ENCODE measurements around the gene KCNQ5.

DNA sequence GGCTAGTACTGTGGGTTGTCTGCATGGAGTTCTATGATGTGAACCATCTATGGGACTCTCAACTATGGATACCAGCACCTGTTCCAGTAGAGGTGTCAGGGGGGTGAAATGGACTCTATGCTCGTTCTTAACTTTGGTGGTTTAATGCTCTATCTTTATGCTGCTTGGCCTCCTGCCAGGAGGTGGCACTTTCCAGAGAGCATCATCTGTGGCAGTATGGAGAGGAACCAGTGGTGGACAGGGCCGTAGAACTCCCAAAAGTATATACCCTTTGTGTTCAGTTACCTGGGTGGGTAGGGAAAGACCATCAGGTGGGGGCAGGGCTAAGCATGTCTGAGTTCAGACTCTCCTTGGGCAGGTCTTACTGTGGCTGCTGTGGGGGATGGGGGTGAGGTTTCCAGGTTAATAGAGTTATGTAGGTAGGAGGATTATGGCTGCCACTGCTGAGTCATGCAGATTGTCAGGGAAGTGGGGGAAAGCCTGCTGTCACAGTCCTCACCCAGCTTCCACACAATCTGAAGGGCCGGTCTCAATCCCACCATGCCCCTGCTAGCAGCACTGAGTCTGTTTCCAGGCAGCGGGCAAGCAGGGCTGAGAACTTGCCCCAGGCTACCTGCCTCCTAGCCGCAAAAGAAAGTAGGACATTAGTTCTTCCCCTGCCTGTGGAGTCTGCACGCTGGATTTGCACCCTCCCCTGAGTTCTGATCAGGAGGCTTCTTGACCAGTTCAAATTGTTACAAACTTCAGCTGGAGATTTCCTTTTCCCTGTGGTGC is 284.0 kb downstream of the KCNQ5 start:
- no peak for TF ChIP-seq ZNF768 (tag by site-specific recombination; IDR thresholded peaks at IDR 0.05)
- TF ChIP-seq ZNF121 (tag by site-specific recombination; IDR thresholded peaks at IDR 0.05) = no peak
- TF ChIP-seq, protein P1, sequence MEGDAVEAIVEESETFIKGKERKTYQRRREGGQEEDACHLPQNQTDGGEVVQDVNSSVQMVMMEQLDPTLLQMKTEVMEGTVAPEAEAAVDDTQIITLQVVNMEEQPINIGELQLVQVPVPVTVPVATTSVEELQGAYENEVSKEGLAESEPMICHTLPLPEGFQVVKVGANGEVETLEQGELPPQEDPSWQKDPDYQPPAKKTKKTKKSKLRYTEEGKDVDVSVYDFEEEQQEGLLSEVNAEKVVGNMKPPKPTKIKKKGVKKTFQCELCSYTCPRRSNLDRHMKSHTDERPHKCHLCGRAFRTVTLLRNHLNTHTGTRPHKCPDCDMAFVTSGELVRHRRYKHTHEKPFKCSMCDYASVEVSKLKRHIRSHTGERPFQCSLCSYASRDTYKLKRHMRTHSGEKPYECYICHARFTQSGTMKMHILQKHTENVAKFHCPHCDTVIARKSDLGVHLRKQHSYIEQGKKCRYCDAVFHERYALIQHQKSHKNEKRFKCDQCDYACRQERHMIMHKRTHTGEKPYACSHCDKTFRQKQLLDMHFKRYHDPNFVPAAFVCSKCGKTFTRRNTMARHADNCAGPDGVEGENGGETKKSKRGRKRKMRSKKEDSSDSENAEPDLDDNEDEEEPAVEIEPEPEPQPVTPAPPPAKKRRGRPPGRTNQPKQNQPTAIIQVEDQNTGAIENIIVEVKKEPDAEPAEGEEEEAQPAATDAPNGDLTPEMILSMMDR (tag by site-specific recombination; IDR thresholded peaks at IDR 0.05) = no peak
- no peak for TF ChIP-seq ZBTB7A (tag by site-specific recombination; IDR thresholded peaks at IDR 0.05; ENCODE audit: low read depth)
- TF ChIP-seq ZNF837 (tag by site-specific recombination; IDR thresholded peaks at IDR 0.05) = no peak
- no peak for TF ChIP-seq ZNF660 (tag by site-specific recombination; IDR thresholded peaks at IDR 0.05)
- TF ChIP-seq ZNF561 (tag by site-specific recombination; IDR thresholded peaks at IDR 0.05; ENCODE audit: borderline replicate concordance) = no peak

Measured in HEK293 (cell line).